Measurements from ENCODE around the gene SYNPO2. TPM values are rescaled to one million over a fixed set of nuclear protein-coding genes. Genes with fewer than 3 reads are reported as not detected.

The SYNPO2 gene
- total RNA-seq, 1 donor from 2014 or later: 26.2 TPM

DNA sequence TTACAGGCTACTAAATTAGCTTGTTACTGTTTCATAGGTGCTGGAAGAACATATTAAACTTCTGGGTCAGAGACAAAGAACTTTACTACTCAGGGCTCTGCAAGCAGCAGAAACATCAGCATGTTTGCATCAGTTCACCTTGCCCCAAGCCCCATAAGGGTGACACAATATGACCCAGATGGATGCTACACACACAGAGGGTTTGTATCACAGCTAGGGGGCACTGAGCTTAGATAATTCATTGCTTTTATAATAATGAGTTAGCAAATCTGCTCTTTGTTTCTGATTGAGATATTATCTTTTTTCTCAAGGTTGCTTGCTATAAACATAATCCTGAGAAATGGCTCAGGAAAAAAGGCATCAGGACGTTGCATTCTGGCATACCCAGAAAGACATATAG, 4.8 kb upstream of the SYNPO2 start:
- peaks cover 8% of the 10 kb centered on the region for H3K4me1 ChIP-seq
- no peak for DNase-seq
- H3K36me3 ChIP-seq: no peaks in the 10 kb centered on the region
- no peak overlapping the region for H3K27ac ChIP-seq
- no peaks in the 10 kb centered on the region for H3K9me3 ChIP-seq
- intact Hi-C loops (cut with DNase I): no loop called here
- TF ChIP-seq, protein P1, sequence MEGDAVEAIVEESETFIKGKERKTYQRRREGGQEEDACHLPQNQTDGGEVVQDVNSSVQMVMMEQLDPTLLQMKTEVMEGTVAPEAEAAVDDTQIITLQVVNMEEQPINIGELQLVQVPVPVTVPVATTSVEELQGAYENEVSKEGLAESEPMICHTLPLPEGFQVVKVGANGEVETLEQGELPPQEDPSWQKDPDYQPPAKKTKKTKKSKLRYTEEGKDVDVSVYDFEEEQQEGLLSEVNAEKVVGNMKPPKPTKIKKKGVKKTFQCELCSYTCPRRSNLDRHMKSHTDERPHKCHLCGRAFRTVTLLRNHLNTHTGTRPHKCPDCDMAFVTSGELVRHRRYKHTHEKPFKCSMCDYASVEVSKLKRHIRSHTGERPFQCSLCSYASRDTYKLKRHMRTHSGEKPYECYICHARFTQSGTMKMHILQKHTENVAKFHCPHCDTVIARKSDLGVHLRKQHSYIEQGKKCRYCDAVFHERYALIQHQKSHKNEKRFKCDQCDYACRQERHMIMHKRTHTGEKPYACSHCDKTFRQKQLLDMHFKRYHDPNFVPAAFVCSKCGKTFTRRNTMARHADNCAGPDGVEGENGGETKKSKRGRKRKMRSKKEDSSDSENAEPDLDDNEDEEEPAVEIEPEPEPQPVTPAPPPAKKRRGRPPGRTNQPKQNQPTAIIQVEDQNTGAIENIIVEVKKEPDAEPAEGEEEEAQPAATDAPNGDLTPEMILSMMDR (IDR thresholded peaks at IDR 0.05): peak; percentile 12
- ATAC-seq: no peak
- no peak overlapping the region for H3K4me3 ChIP-seq
- H3K27me3 ChIP-seq (ENCODE audit: low read depth): no peaks in the 10 kb centered on the region

DNA sequence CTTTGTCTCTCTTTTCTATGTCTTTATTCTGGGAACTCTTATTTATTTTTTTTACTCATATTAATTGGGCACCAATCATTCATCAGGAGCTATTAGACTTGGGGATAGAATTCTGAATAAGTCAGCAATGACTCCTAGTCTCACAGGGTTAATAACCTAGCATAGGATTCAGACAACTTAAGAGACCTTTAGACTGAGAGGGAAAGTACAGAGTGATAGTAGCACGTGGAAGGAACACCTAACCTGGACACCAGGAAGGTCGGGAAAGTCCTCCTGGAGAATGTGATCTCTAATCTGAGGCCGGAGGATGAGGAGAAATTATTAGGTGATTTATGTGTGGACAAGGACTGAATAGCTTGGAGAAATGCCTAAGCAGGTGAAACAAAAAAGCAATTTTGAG, 3.9 kb upstream of the SYNPO2 start:
- TF ChIP-seq, protein P1 (IDR thresholded peaks at IDR 0.05): no peak
- no peaks in the 10 kb centered on the region for H3K9me3 ChIP-seq
- H3K36me3 ChIP-seq: no peaks in the 10 kb centered on the region
- H3K4me1 ChIP-seq: peaks cover 17% of the 10 kb centered on the region
- no peak overlapping the region for H3K27ac ChIP-seq
- DNase-seq (no peak), ATAC-seq (no peak)
- no peak overlapping the region for H3K4me3 ChIP-seq
- no peaks in the 10 kb centered on the region for H3K27me3 ChIP-seq (ENCODE audit: low read depth)
- intact Hi-C loops (cut with DNase I): no loop called here

DNA sequence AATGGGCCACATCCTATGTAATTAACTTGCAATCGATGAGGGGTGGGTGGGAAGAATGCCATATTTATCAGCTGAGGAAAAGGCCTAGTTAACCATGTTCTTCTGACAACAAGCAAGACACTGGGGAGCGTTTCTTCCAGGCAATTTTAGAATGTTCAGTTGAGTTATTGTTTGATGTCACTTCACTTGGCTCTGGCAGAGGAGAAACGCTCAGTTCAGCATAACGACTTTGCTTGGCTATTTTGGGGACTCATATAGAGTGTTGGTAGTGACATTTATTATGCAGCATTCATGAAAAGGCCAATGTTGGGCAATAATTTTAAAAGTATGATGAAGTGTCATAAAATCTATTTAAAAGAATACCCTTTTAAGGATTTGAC, 648 bp downstream of the SYNPO2 start:
- intact Hi-C loops (cut with DNase I): no loop called here
- peak overlapping the region; percentile 45 for H3K4me3 ChIP-seq
- peaks cover 19% of the 10 kb centered on the region for H3K4me1 ChIP-seq
- no peaks in the 10 kb centered on the region for H3K27me3 ChIP-seq (ENCODE audit: low read depth)
- no peaks in the 10 kb centered on the region for H3K9me3 ChIP-seq
- TF ChIP-seq, protein P1 (IDR thresholded peaks at IDR 0.05): no peak
- H3K27ac ChIP-seq: peak overlapping the region; percentile 12
- ATAC-seq (no peak), DNase-seq (no peak)
- no peaks in the 10 kb centered on the region for H3K36me3 ChIP-seq

DNA sequence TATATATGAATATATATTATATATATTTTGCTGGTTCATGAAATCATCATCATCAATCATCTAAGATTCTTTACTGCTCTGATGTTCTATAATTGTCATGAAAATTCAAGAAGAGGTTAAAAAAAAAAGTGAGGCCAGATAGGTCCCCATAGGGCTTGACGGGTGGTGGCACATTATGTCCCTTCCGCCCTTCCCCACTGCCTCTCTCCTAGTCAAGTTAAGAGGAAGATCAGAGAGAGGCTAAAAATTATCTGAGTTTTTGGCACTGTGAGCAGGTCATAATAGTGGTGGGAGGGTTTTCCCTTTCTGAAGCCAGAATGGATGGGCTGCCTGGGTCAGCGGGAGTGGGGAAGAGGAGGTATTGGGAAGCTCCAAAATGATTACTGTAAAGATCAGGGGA, 5.4 kb downstream of the SYNPO2 start:
- DNase-seq: no peak
- Histone ChIP-seq H3K4me3 (no peak overlapping the region), H3K36me3 (no peaks in the 10 kb centered on the region), H3K27me3 (ENCODE audit: low read depth) (no peaks in the 10 kb centered on the region), H3K9me3 (no peaks in the 10 kb centered on the region), H3K4me1 (peaks cover 9% of the 10 kb centered on the region), H3K27ac (no peak overlapping the region)
- intact Hi-C loops (cut with DNase I): no loop called here
- no peak for ATAC-seq
- TF ChIP-seq, protein P1 (IDR thresholded peaks at IDR 0.05): no peak

DNA sequence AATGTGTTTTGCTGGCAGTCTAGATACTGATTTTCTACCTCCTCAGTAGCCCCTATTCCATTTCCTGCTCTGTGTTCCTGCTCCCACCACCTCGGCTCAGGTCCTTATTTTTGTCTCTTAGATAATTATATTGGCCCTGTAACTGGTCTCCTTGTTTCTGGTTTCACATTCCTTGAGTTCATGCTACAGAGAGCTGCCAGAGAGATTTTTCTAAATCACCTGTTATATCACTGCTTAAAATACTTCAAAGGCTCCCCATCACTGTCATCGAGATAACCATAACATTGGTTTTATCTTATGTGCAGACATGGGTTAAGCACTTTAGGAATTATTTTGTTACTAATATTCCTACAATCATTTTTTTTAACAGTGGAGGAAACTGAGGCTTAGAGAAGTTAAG, 9.6 kb downstream of the SYNPO2 start:
- no peak overlapping the region for H3K27ac ChIP-seq
- intact Hi-C loops (cut with DNase I): no loop called here

More for the DNA sequence above, 9.6 kb downstream of the SYNPO2 start:
- Histone ChIP-seq H3K4me1 (no peaks in the 10 kb centered on the region), H3K9me3 (no peaks in the 10 kb centered on the region), H3K36me3 (no peaks in the 10 kb centered on the region), H3K4me3 (no peak overlapping the region), H3K27me3 (ENCODE audit: low read depth) (no peaks in the 10 kb centered on the region)
- no peak for ATAC-seq
- no peak for DNase-seq
- TF ChIP-seq, protein P1 (IDR thresholded peaks at IDR 0.05): no peak

Data from lower lobe of right lung (tissue), 2 donors.